Spleen (tissue), 11 donors: ENCODE results near the gene LAIR2. TPM values are rescaled to one million over a fixed set of nuclear protein-coding genes. Genes with fewer than 3 reads are reported as not detected.

Source experiments
- DNase-seq: peaks from one replicate; pipeline ENCODE4 v3.0.0-alpha.2; 2020
- H3K27ac ChIP-seq, 8 donors: fragments of 200-600 bp; sonication (generic) in 7 of 8; 1 replicate in 4 of 8; 2 replicates in 4 of 8; pipeline versions ENCODE4 v1.5.0 to v1.8.0; 2016 to 2021; ENCODE audit warnings: inconsistent platforms in 4 of 8, mild to moderate bottlenecking in 4 of 8, moderate library complexity in 1 of 8
- H3K27me3 ChIP-seq, 7 donors: fragments of 200-600 bp; sonication (generic) in 6 of 7; replicated peaks in 1 of 7; 1 replicate in 4 of 7; 2 replicates in 3 of 7; pipeline versions ENCODE4 v1.5.0 to v1.8.0; 2016 to 2021; ENCODE audit warnings: inconsistent platforms in 3 of 7, mild to moderate bottlenecking in 1 of 7
- H3K36me3 ChIP-seq, 6 donors: fragments of 200-600 bp; sonication (generic) in 5 of 6; 1 replicate in 4 of 6; 2 replicates in 2 of 6; pipeline versions ENCODE4 v1.5.0 to v1.8.0; 2016 to 2021; ENCODE audit warnings: inconsistent platforms in 2 of 6
- H3K4me1 ChIP-seq, 6 donors: fragments of 200-600 bp; sonication (generic) in 5 of 6; 1 replicate in 3 of 6; 2 replicates in 3 of 6; pipeline versions ENCODE4 v1.5.0 to v1.8.0; 2016 to 2021; ENCODE audit warnings: inconsistent platforms in 3 of 6
- H3K4me3 ChIP-seq, 8 donors: fragments of 200-600 bp; sonication (generic) in 7 of 8; 1 replicate in 4 of 8; 2 replicates in 4 of 8; pipeline versions ENCODE4 v1.5.0 to v1.8.0; 2016 to 2021; ENCODE audit warnings: inconsistent platforms in 4 of 8, mild to moderate bottlenecking in 4 of 8, moderate library complexity in 2 of 8
- H3K9me3 ChIP-seq, 8 donors: fragments of 200-600 bp; sonication (generic) in 7 of 8; 1 replicate in 4 of 8; 2 replicates in 4 of 8; pipeline versions ENCODE4 v1.5.0 to v1.8.0; 2016 to 2021; ENCODE audit warnings: inconsistent platforms in 4 of 8
- POLR2A ChIP-seq, 3 donors: fragments of 450-650 bp; IDR thresholded peaks; one replicate each; pipeline ENCODE4 v1.5.1; 2017; ENCODE audit warnings: antibody characterized with exemption in 3 of 3, mild to moderate bottlenecking in 1 of 3
- POLR2AphosphoS5 ChIP-seq, 3 donors: sonication (generic); formaldehyde crosslinking; IDR thresholded peaks; one replicate each; pipeline ENCODE4 v1.5.1; 2017; ENCODE audit warnings: antibody characterized with exemption in 3 of 3
- WGBS, 5 donors: extraction: QIAGEN DNeasy Blood & Tissue Kit in 3 of 5; methylation state at CpG; one replicate each; pipeline versions ENCODE4 v1.1.5 to v1.1.7; 2013 to 2018; 5-methylcytosine and 5-hydroxymethylcytosine counted together
- intact Hi-C: fragments of 100-400 bp; cut with DNase I; formaldehyde crosslinking; loops from one replicate; pipeline ENCODE4 v1.15.0; 2023; ENCODE audit warnings: low total_unique reads
- polyA plus RNA-seq, 3 donors: library from polyadenylated mRNA; stranded (reverse); fragments of 200-250 nt; gene quantifications; one replicate each; pipeline ENCODE4 v1.2.1, GENCODE V29; 2013
- small RNA-seq, 4 donors: library from RNA; depleted of rRNA; stranded (forward); fragments of <200 nt; gene quantifications; one replicate each; pipeline ENCODE3, GENCODE V24; 2016
- total RNA-seq, 7 donors: library from RNA; depleted of rRNA in 3 of 7; stranded (reverse); fragments of >200 nt in 3 of 7; fragmentation: NEBNext Ultra II Directional in 4 of 7; extraction: Animal tissue kit (Norgen Biotek cat#: 25700) in 4 of 7; gene quantifications; one replicate each; pipeline versions ENCODE4 v1.1.0 to v1.2.1, GENCODE V29; 2016 to 2021
- TF ChIP-seq, protein P1 (sequence below), 11 experiments: fragments of 200-600 bp in 7 of 11; fragments of 450-650 bp in 4 of 11; sonication (generic) in 4 of 11; IDR thresholded peaks in 8 of 11; conservative IDR thresholded peaks in 3 of 11; 1 replicate in 7 of 11; 2 replicates in 4 of 11; pipeline versions ENCODE4 v1.4.0 to v1.8.0; 2016 to 2021; ENCODE audit warnings: antibody characterized with exemption in 11 of 11, inconsistent platforms in 4 of 11, mild to moderate bottlenecking in 1 of 11
- donor health status: healthy with polysubstance abuse.
- donor health status: DM: no; HTN: no; CAD: no; lungs with moderate emphysema.
- donor health status: DM: no; HTN: no; CAD: no.
- donor health status: Bipolar disorder and iron deficiency.
- donor health status: healthy.
- donor health status: DM: no; HTN: no; CAD: no.
- donor health status: DM: yes; HTN: yes; CAD: no.

LAIR2 gene
- total and polyA plus RNA-seq, 10 donors, result 0.28 to 4.9 (median 3.1) TPM; not detected in 4

- DNase-seq, result no peak
- no peak overlapping the region for H3K4me3 ChIP-seq
- H3K9me3 ChIP-seq, result no peaks in the 10 kb centered on the region
- no peaks in the 10 kb centered on the region for H3K36me3 ChIP-seq
- peaks cover 0 to 14% (median 11%) of the 10 kb centered on the region in 6 donors for H3K4me1 ChIP-seq
- peaks cover 0 to 50% (median 0%) of the 10 kb centered on the region in 7 donors for H3K27me3 ChIP-seq
- TF ChIP-seq POLR2A (IDR thresholded peaks at IDR 0.05), result no peak
- no peak for TF ChIP-seq POLR2AphosphoS5 (IDR thresholded peaks at IDR 0.05)
- TF ChIP-seq, protein P1, sequence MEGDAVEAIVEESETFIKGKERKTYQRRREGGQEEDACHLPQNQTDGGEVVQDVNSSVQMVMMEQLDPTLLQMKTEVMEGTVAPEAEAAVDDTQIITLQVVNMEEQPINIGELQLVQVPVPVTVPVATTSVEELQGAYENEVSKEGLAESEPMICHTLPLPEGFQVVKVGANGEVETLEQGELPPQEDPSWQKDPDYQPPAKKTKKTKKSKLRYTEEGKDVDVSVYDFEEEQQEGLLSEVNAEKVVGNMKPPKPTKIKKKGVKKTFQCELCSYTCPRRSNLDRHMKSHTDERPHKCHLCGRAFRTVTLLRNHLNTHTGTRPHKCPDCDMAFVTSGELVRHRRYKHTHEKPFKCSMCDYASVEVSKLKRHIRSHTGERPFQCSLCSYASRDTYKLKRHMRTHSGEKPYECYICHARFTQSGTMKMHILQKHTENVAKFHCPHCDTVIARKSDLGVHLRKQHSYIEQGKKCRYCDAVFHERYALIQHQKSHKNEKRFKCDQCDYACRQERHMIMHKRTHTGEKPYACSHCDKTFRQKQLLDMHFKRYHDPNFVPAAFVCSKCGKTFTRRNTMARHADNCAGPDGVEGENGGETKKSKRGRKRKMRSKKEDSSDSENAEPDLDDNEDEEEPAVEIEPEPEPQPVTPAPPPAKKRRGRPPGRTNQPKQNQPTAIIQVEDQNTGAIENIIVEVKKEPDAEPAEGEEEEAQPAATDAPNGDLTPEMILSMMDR (IDR thresholded peaks at IDR 0.05 in 8 of 11, conservative IDR thresholded peaks at IDR 0.05 in 3 of 11), result no peak
- 72 to 89% (median 78%) methylated on average over 14 to 16 of the region's 16 CpGs for WGBS, 5 donors
- intact Hi-C loops, result no loop called here
- no peak overlapping the region for H3K27ac ChIP-seq
These were observed 52.3 kb downstream of the LAIR2 start for GRCh38 chr19:54554896-54555295.

- H3K36me3 ChIP-seq, result no peaks in the 10 kb centered on the region
- intact Hi-C loops, result no loop called here
- peaks cover 0 to 12% (median 11%) of the 10 kb centered on the region in 6 donors for H3K4me1 ChIP-seq
- DNase-seq, result no peak
- no peaks in the 10 kb centered on the region for H3K9me3 ChIP-seq
- peaks cover 0 to 47% (median 0%) of the 10 kb centered on the region in 7 donors for H3K27me3 ChIP-seq
- H3K4me3 ChIP-seq, result no peak overlapping the region
- TF ChIP-seq, protein P1 (IDR thresholded peaks at IDR 0.05 in 8 of 11, conservative IDR thresholded peaks at IDR 0.05 in 3 of 11), result no peak
- no peak for TF ChIP-seq POLR2A (IDR thresholded peaks at IDR 0.05)
- TF ChIP-seq POLR2AphosphoS5 (IDR thresholded peaks at IDR 0.05), result no peak
- H3K27ac ChIP-seq, result no peak overlapping the region
- WGBS, 5 donors, result 66 to 79% (median 76%) methylated on average over 1 of the region's 1 CpG
These were observed 53.6 kb downstream of the LAIR2 start for GRCh38 chr19:54556194-54556593.

GRCh38 chr19:54558339-54558738 is 55.7 kb downstream of the LAIR2 start:
- TF ChIP-seq, protein P1 (IDR thresholded peaks at IDR 0.05 in 8 of 11, conservative IDR thresholded peaks at IDR 0.05 in 3 of 11), result no peak
- TF ChIP-seq POLR2A (IDR thresholded peaks at IDR 0.05), result no peak
- H3K27me3 ChIP-seq, result peaks cover 0 to 47% (median 0%) of the 10 kb centered on the region in 7 donors
- no peaks in the 10 kb centered on the region for H3K9me3 ChIP-seq
- H3K4me3 ChIP-seq, result no peak overlapping the region
- intact Hi-C loops, result no loop called here
- H3K36me3 ChIP-seq, result no peaks in the 10 kb centered on the region
- no peak overlapping the region for H3K27ac ChIP-seq
- DNase-seq, result no peak
- 38 to 68% (median 65%) methylated on average over 3 of the region's 3 CpGs for WGBS, 5 donors
- no peaks in the 10 kb centered on the region for H3K4me1 ChIP-seq

Small RNA genes lying within 50 kb of the gene (small RNA-seq; reads per million reads assigned to genes)
- 0 reads per million in 4 donors for gene AC245036.2

Other genes starting within 250 kb of the LAIR2 start
- gene LILRB5, start 245.6 kb upstream of the LAIR2 start, total RNA-seq, result 100 to 1,000 TPM in 1 of 7 donors, 10 to 100 TPM in 6; 38.9 to 112 (median 79.6) TPM
- 10 to 100 TPM in 2 of 3 donors, 1 to 10 TPM in 1; 3.8 to 41.2 (median 23.9) TPM for gene LILRB5, start 245.6 kb upstream of the LAIR2 start, polyA plus RNA-seq
- 100 to 1,000 TPM in 3 of 7 donors, 10 to 100 TPM in 4; 52.9 to 209 (median 94.5) TPM for gene LILRB2, start 221.7 kb upstream of the LAIR2 start, total RNA-seq
- 10 to 100 TPM; 10.2 to 26.0 (median 23.8) TPM for gene LILRB2, start 221.7 kb upstream of the LAIR2 start, polyA plus RNA-seq
- gene LILRA5, start 189.7 kb upstream of the LAIR2 start, total RNA-seq, result 100 to 1,000 TPM in 2 of 7 donors, 10 to 100 TPM in 5; 43.3 to 262 (median 79.9) TPM
- 10 to 100 TPM; 16.3 to 53.6 (median 34.5) TPM for gene LILRA5, start 189.7 kb upstream of the LAIR2 start, polyA plus RNA-seq
- 10 to 100 TPM; 11.5 to 61.1 (median 17.5) TPM for gene LILRA4, start 163.7 kb upstream of the LAIR2 start, total RNA-seq
- 10 to 100 TPM; 32.1 to 80.9 (median 39.8) TPM for gene LILRA4, start 163.7 kb upstream of the LAIR2 start, polyA plus RNA-seq
- gene LAIR1, start 137.9 kb upstream of the LAIR2 start, total RNA-seq, result 100 to 1,000 TPM in 6 of 7 donors, 10 to 100 TPM in 1; 95.9 to 164 (median 125) TPM
- gene LAIR1, start 137.9 kb upstream of the LAIR2 start, polyA plus RNA-seq, result 10 to 100 TPM; 56.3 to 74.8 (median 71.1) TPM
- 1 to 10 TPM in 5 of 7 donors, under 1 TPM in 2; 0.97 to 2.9 (median 1.2) TPM for gene TTYH1, start 87.4 kb upstream of the LAIR2 start, total RNA-seq
- 1 to 10 TPM; 1.1 to 3.5 (median 1.2) TPM for gene TTYH1, start 87.4 kb upstream of the LAIR2 start, polyA plus RNA-seq
- 100 to 1,000 TPM; 123 to 280 (median 183) TPM for gene LENG8, start 53.6 kb upstream of the LAIR2 start, total RNA-seq
- 100 to 1,000 TPM in 2 of 3 donors, 10 to 100 TPM in 1; 69.2 to 293 (median 110) TPM for gene LENG8, start 53.6 kb upstream of the LAIR2 start, polyA plus RNA-seq
- gene LENG9, start 39.1 kb upstream of the LAIR2 start, total RNA-seq, result 1 to 10 TPM; 4.4 to 8.3 (median 6.2) TPM
- gene LENG9, start 39.1 kb upstream of the LAIR2 start, polyA plus RNA-seq, result 1 to 10 TPM; 1.7 to 4.3 (median 3.5) TPM
- 10 to 100 TPM in 4 of 7 donors, 1 to 10 TPM in 3; 6.6 to 16.1 (median 13.4) TPM for gene CDC42EP5, start 29.5 kb upstream of the LAIR2 start, total RNA-seq
- gene CDC42EP5, start 29.5 kb upstream of the LAIR2 start, polyA plus RNA-seq, result 10 to 100 TPM in 2 of 3 donors, 1 to 10 TPM in 1; 9.7 to 15.9 (median 12.8) TPM
- 10 to 100 TPM; 39.2 to 77.8 (median 54.0) TPM for gene LILRA2, start 71.0 kb downstream of the LAIR2 start, total RNA-seq
- 10 to 100 TPM in 2 of 3 donors, 1 to 10 TPM in 1; 7.2 to 28.2 (median 12.6) TPM for gene LILRA2, start 71.0 kb downstream of the LAIR2 start, polyA plus RNA-seq
- 10 to 100 TPM; 34.4 to 65.0 (median 37.2) TPM for gene LILRA1, start 90.8 kb downstream of the LAIR2 start, total RNA-seq
- 10 to 100 TPM in 1 of 3 donors, 1 to 10 TPM in 2; 3.4 to 17.2 (median 8.0) TPM for gene LILRA1, start 90.8 kb downstream of the LAIR2 start, polyA plus RNA-seq
- gene LILRB1, start 127.7 kb downstream of the LAIR2 start, total RNA-seq, result 100 to 1,000 TPM in 6 of 7 donors, 10 to 100 TPM in 1; 66.2 to 249 (median 166) TPM
- gene LILRB1, start 127.7 kb downstream of the LAIR2 start, polyA plus RNA-seq, result 10 to 100 TPM; 23.5 to 56.4 (median 43.0) TPM
- gene LILRB4, start 160.2 kb downstream of the LAIR2 start, total RNA-seq, result 10 to 100 TPM; 16.4 to 40.3 (median 33.4) TPM
- 10 to 100 TPM; 11.2 to 16.6 (median 12.0) TPM for gene LILRB4, start 160.2 kb downstream of the LAIR2 start, polyA plus RNA-seq
- gene KIR3DL3, start 221.6 kb downstream of the LAIR2 start, total RNA-seq, result not detected
- not detected for gene KIR3DL3, start 221.6 kb downstream of the LAIR2 start, polyA plus RNA-seq
- gene KIR2DL3, start 235.7 kb downstream of the LAIR2 start, total RNA-seq, result 1 to 10 TPM in 5 of 7 donors, under 1 TPM in 1, not detected in 1; 0.46 to 3.5 (median 1.6) TPM
- under 1 TPM; 0.07 to 0.15 (median 0.10) TPM for gene KIR2DL3, start 235.7 kb downstream of the LAIR2 start, polyA plus RNA-seq